ENCODE measurements around the gene NUP37.

Gene NUP37

DNA sequence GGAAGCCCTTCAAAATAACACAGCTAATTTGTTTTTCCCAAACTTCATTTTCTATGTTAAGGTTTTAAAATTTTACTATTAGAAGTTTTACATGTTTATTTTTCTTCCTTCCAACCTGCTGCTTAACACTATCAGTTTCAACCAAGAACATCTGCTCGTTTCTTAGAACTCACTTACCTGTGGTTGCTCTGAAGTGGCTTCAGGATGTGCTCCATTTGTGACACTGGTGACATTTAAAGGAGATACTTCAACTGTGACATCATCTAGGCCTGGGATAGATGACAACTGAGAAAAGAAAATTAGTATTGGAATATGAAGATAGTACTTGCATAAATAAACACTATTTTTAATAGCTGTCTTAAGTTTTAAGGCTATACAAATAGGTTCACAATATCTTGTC, 76.0 kb downstream of the NUP37 start:
- in situ Hi-C loops (cut with HindIII; ENCODE audit: low pct_unique_long_range_greater_than_20kb, low sequenced_read_pairs): no loop called here
- no peak for TF ChIP-seq JUND (IDR thresholded peaks at IDR 0.05; ENCODE audit: low read depth)
- no peak for DNase-seq (ENCODE audit: low read depth in 1 of 2, low spot score in 1 of 2)

DNA sequence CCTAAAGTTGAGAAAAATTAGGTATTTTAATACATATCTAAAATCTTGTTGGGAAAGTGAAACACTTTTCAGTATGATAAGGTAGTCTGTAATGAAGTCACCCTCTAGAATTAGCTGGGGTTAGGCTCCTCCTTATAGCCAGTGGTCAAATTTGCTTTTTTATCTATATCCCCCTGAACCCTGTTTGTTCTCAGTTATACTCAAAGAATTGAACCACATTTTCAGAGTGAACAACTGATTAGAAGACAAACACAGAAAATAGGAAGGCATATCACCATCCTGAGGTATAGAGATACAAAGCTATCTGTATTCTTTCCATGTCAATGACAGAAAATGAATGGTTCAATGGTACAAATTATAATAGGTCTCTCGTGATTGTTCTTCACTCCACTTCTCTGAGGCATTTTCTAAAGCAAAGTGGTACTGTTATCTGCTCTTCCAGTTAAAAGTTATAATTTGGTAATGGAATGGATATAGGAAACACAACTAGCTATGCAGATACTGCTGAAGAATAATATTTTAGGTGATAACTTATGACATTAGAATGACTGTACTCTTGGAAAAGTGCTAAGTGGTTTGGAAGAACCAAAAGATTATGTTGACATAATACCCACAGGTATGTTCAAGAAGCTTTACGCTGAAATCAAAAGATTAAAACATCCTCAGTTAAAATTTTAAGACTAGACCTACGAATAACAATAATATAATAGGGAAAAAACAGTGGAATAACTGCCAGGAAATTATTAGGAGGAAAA, 85.7 kb downstream of the NUP37 start:
- in situ Hi-C loops (cut with HindIII; ENCODE audit: low pct_unique_long_range_greater_than_20kb, low sequenced_read_pairs): no loop called here
- no peak for DNase-seq (ENCODE audit: low read depth in 1 of 2, low spot score in 1 of 2)
- TF ChIP-seq JUND (IDR thresholded peaks at IDR 0.05; ENCODE audit: low read depth): no peak

DNA sequence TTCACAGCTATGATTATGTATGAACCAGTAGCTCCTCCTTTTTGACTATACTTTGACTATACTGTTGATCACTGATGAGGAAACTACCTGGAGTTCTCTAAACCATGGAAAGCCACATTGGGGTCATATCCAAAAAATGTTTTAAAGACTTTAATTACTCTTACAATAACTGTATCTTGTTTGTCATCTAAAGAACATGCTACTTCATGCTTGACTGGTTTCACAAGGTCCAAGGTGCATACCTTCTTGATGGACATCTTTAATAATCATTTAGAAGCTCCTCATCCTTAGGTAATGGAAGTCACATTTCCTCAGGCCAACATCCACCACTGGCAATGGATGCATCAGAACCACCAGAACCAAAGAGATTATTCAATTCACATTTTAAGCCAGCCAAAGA, 88.1 kb downstream of the NUP37 start:
- no peak for TF ChIP-seq JUND (IDR thresholded peaks at IDR 0.05; ENCODE audit: low read depth)
- DNase-seq (ENCODE audit: low read depth in 1 of 2, low spot score in 1 of 2): peak; percentile 13 to 77
- in situ Hi-C loops (cut with HindIII; ENCODE audit: low pct_unique_long_range_greater_than_20kb, low sequenced_read_pairs): no loop called here

DNA sequence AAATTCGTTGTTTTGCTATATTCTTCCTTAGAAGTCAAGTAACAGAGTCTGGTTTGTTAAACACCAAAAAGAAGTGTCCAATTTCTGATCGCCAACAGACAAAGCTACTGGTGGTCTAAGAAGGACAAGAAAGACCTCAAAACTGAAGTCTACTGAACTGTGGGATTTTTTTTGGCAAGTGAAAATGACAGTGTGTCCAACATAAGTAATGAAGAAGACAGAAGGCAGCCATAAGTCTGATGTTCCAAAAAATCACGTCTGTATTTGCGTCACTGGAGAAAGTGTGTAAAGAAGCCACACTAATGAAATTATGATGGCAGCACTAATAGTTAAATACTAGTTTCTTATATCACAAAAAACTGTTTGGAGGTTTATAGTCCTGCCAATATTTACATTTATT, 90.8 kb downstream of the NUP37 start:
- DNase-seq (ENCODE audit: low read depth in 1 of 2, low spot score in 1 of 2): no peak
- in situ Hi-C loops (cut with HindIII; ENCODE audit: low pct_unique_long_range_greater_than_20kb, low sequenced_read_pairs): no loop called here
- no peak for TF ChIP-seq JUND (IDR thresholded peaks at IDR 0.05; ENCODE audit: low read depth)

DNA sequence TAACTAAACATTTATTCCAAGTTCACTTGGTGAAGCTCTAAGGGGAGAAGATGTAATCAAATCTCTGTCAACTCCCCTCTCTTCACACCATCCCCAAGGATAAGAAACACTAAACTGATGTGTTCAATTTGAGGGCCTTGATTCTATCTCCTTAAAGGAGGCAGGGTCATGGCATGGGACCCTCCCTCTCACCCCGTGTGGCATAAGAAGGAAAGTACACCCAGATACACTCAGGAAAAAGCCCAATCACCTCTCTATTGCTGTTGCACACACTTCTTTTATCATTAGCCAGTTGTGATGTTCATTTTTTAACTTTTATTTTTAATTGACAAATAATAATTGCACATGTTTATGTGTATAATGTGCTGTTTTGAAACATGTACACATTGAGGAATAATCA, 93.2 kb downstream of the NUP37 start:
- in situ Hi-C loops (cut with HindIII; ENCODE audit: low pct_unique_long_range_greater_than_20kb, low sequenced_read_pairs): no loop called here
- no peak for DNase-seq (ENCODE audit: low read depth in 1 of 2, low spot score in 1 of 2)
- no peak for TF ChIP-seq JUND (IDR thresholded peaks at IDR 0.05; ENCODE audit: low read depth)

DNA sequence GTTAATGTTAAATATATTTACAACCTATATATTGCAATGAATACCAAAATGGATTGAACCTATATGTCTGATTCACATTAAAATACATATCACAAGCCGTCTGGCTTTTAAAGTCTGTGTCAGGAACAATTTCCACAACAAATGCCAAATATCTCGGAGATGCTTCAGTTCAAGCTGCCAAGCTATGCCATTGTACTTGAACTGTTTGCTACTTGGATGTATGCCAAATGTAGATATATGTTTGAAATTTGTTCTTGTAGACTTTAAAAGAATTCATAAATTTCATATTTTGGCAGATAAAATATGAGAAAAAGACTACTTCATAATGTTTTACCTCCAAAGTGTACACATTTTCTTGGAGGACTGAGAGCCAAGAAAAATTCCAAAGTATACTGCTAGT, 95.1 kb downstream of the NUP37 start:
- in situ Hi-C loops (cut with HindIII; ENCODE audit: low pct_unique_long_range_greater_than_20kb, low sequenced_read_pairs): no loop called here
- TF ChIP-seq JUND (IDR thresholded peaks at IDR 0.05; ENCODE audit: low read depth): no peak
- no peak for DNase-seq (ENCODE audit: low read depth in 1 of 2, low spot score in 1 of 2)

DNA sequence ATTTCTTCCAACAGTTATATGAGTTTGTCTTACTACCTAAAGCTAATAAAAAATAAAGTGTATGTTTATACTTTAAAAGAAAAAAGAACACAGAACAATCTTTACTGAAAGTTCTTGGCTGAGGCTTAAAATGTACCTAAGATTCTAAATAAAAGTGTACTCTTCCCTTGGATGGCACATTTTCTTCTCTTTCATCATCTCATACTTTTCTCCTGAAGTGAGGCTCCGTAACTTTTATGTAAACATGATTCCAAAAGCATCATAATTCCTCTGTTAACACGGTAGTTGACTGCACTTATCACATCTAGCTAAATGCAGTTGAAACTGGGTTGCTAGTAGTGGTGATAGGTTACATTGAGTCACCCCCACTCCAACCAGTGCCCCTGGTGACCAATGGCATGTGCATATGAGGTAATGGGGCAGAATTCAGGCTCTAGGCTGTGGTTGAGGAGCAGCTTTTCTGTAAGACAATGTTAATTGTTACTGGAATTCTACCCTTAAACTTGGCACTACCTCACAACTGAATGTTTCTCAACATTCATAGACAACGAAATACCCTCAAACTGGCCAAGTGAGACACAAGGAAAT, 96.5 kb downstream of the NUP37 start:
- in situ Hi-C loops (cut with HindIII; ENCODE audit: low pct_unique_long_range_greater_than_20kb, low sequenced_read_pairs): no loop called here
- DNase-seq (ENCODE audit: low read depth in 1 of 2, low spot score in 1 of 2): no peak
- TF ChIP-seq JUND (IDR thresholded peaks at IDR 0.05; ENCODE audit: low read depth): no peak
